HL-60 (cell line): Measurements from ENCODE around the gene TM7SF3.

Experiments
- GABPA ChIP-seq: IDR thresholded peaks from 2 replicates; pipeline ENCODE4 v1.6.1; 2012; ENCODE audit warnings: low read depth
- TF ChIP-seq, protein P1 (sequence below): IDR thresholded peaks from one replicate; pipeline ENCODE4 v1.5.1; 2011; ENCODE audit warnings: low read length, control low read depth, inconsistent platforms; ENCODE audit not compliant: insufficient read depth
- TF ChIP-seq, protein P2 (sequence below): IDR thresholded peaks from 2 replicates; pipeline ENCODE4 v1.6.1; 2012; ENCODE audit warnings: low read depth; ENCODE audit not compliant: insufficient replicate concordance

GRCh38 chr12:26953447-26953846 lies 60.7 kb downstream of the TM7SF3 start:
- TF ChIP-seq, protein P1, sequence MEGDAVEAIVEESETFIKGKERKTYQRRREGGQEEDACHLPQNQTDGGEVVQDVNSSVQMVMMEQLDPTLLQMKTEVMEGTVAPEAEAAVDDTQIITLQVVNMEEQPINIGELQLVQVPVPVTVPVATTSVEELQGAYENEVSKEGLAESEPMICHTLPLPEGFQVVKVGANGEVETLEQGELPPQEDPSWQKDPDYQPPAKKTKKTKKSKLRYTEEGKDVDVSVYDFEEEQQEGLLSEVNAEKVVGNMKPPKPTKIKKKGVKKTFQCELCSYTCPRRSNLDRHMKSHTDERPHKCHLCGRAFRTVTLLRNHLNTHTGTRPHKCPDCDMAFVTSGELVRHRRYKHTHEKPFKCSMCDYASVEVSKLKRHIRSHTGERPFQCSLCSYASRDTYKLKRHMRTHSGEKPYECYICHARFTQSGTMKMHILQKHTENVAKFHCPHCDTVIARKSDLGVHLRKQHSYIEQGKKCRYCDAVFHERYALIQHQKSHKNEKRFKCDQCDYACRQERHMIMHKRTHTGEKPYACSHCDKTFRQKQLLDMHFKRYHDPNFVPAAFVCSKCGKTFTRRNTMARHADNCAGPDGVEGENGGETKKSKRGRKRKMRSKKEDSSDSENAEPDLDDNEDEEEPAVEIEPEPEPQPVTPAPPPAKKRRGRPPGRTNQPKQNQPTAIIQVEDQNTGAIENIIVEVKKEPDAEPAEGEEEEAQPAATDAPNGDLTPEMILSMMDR, result no peak
- TF ChIP-seq GABPA, result no peak
- TF ChIP-seq, protein P2, sequence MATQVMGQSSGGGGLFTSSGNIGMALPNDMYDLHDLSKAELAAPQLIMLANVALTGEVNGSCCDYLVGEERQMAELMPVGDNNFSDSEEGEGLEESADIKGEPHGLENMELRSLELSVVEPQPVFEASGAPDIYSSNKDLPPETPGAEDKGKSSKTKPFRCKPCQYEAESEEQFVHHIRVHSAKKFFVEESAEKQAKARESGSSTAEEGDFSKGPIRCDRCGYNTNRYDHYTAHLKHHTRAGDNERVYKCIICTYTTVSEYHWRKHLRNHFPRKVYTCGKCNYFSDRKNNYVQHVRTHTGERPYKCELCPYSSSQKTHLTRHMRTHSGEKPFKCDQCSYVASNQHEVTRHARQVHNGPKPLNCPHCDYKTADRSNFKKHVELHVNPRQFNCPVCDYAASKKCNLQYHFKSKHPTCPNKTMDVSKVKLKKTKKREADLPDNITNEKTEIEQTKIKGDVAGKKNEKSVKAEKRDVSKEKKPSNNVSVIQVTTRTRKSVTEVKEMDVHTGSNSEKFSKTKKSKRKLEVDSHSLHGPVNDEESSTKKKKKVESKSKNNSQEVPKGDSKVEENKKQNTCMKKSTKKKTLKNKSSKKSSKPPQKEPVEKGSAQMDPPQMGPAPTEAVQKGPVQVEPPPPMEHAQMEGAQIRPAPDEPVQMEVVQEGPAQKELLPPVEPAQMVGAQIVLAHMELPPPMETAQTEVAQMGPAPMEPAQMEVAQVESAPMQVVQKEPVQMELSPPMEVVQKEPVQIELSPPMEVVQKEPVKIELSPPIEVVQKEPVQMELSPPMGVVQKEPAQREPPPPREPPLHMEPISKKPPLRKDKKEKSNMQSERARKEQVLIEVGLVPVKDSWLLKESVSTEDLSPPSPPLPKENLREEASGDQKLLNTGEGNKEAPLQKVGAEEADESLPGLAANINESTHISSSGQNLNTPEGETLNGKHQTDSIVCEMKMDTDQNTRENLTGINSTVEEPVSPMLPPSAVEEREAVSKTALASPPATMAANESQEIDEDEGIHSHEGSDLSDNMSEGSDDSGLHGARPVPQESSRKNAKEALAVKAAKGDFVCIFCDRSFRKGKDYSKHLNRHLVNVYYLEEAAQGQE, result no peak
